Measurements from ENCODE around the gene MVB12A. TPM values are rescaled to one million over a fixed set of nuclear protein-coding genes. Genes with fewer than 3 reads are reported as not detected.

Gene MVB12A
- total RNA-seq, 6 donors from 2014 or later = 25.1 to 55.2 (median 49.1) TPM

DNA sequence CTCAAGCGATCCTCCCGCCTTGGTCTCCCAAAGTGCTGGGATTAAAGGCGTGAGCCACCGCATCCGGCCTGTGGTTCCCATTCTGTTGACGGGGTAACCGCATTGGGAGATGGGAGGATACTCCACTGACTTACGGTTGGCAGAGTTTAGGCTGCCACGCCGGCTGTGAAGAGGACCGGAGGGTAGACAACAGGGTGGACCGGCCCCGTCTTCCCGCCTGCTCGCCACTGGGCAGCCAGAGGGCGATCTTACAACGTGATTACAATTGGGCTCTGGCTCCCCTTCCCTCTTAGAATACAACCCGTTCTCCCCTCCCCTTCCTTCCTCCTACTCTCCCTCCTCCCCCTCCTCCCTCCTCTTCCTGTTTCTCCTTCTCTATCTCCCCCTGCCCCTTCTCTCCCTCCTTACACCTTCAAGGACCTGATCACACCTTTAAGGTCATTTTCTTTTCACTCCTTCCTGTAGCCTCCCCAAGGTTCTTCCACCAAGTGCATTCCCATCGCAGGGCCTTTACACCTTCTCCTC, 24.9 kb upstream of the MVB12A start:
- peak overlapping the region in 2 of 4 donors; percentile 22 to 49 for H3K27ac ChIP-seq
- 20 to 22% methylated on average over 17 to 18 of the region's 19 CpGs for WGBS, 2 donors
- H3K9me3 ChIP-seq = no peaks in the 10 kb centered on the region
- peaks cover 0 to 8% (median 1%) of the 10 kb centered on the region in 4 donors for H3K27me3 ChIP-seq
- peaks cover 0 to 4% (median 1%) of the 10 kb centered on the region in 4 donors for H3K36me3 ChIP-seq
- no peak for TF ChIP-seq POLR2A (IDR thresholded peaks at IDR 0.05)
- TF ChIP-seq, protein P1, sequence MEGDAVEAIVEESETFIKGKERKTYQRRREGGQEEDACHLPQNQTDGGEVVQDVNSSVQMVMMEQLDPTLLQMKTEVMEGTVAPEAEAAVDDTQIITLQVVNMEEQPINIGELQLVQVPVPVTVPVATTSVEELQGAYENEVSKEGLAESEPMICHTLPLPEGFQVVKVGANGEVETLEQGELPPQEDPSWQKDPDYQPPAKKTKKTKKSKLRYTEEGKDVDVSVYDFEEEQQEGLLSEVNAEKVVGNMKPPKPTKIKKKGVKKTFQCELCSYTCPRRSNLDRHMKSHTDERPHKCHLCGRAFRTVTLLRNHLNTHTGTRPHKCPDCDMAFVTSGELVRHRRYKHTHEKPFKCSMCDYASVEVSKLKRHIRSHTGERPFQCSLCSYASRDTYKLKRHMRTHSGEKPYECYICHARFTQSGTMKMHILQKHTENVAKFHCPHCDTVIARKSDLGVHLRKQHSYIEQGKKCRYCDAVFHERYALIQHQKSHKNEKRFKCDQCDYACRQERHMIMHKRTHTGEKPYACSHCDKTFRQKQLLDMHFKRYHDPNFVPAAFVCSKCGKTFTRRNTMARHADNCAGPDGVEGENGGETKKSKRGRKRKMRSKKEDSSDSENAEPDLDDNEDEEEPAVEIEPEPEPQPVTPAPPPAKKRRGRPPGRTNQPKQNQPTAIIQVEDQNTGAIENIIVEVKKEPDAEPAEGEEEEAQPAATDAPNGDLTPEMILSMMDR (IDR thresholded peaks at IDR 0.05) = peak; percentile 54 to 84 (median 68)
- peaks cover 15 to 33% (median 26%) of the 10 kb centered on the region in 4 donors for H3K4me1 ChIP-seq
- ATAC-seq (ENCODE audit: low FRiP score in 2 of 2) (peak in 1 of 2 donors; percentile 75), DNase-seq (peak; percentile 56 to 87)
- H3K4me3 ChIP-seq = no peak overlapping the region

DNA sequence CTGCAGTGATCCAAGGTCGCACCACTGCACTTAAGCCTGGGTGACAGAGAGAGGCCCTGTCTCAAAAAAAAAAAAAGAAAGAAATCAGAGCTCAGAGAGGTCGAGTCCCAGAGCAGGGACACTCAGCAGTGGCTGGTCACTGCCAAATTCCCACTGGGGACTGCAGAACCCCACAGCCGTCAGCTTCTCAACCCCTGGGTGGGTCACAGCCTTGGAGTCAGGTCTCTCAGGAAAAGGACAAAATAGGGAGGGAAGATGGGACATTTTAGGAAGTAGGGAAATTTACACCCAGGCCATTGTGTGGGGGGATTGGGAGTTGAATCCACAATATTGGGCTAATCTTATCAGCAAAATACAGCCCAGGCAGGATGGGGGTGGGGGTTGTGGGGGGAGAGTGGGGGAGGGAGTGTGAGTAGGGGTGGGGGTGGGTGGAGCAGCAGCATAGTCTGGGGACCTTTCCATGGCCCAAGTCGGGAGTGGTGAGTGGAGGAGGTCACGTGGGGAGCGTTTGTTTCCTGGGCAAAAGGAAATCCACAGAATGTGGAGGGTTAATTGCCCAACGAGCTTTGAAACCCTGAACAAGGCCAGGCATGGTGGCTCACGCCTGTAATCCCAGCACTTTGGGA, 20.8 kb upstream of the MVB12A start:
- 49 to 51% methylated on average over 8 of the region's 8 CpGs for WGBS, 2 donors
- Histone ChIP-seq H3K27ac (peak overlapping the region in 2 of 4 donors; percentile 40 to 42), H3K9me3 (no peaks in the 10 kb centered on the region), H3K36me3 (peaks cover 0 to 9% (median 1%) of the 10 kb centered on the region in 4 donors), H3K27me3 (peaks cover 0 to 1% (median 0%) of the 10 kb centered on the region in 4 donors), H3K4me1 (peaks cover 17 to 30% (median 19%) of the 10 kb centered on the region in 4 donors), H3K4me3 (no peak overlapping the region)
- ATAC-seq (ENCODE audit: low FRiP score in 2 of 2) (no peak), DNase-seq (no peak)
- no peak for TF ChIP-seq POLR2A (IDR thresholded peaks at IDR 0.05)
- TF ChIP-seq, protein P1 (IDR thresholded peaks at IDR 0.05) = no peak
- no peak for TF ChIP-seq POLR2AphosphoS5 (IDR thresholded peaks at IDR 0.05)
- TF ChIP-seq EP300 (IDR thresholded peaks at IDR 0.05) = no peak

DNA sequence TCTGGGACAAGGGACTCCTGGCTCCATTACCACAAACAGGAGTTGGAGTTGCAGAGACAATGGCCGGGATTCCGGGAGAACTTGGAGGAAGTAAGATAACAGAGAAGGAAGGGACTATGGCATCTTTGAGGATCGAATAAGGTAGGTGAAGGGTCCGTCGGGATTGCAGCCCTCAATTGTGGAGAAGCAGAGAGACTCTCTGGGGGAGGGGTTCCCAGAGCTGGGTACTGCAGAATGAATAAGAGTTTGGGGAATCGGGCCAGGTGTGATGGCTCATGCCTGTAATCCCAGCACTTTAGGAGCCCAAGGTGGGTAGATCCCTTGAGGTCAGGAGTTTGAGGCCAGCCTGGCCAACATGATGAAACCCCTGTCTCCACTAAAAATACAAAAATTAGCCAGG, 18.2 kb upstream of the MVB12A start:
- Histone ChIP-seq H3K27me3 (no peaks in the 10 kb centered on the region), H3K4me3 (no peak overlapping the region), H3K36me3 (peaks cover 0 to 9% (median 1%) of the 10 kb centered on the region in 4 donors), H3K27ac (peak overlapping the region in 2 of 4 donors; percentile 30 to 32), H3K9me3 (no peaks in the 10 kb centered on the region), H3K4me1 (peaks cover 25 to 44% (median 32%) of the 10 kb centered on the region in 4 donors)
- 67 to 70% methylated on average over 6 of the region's 6 CpGs for WGBS, 2 donors
- TF ChIP-seq POLR2AphosphoS5 (IDR thresholded peaks at IDR 0.05) (no peak), POLR2A (IDR thresholded peaks at IDR 0.05) (no peak), EP300 (IDR thresholded peaks at IDR 0.05) (no peak)
- TF ChIP-seq, protein P1 (IDR thresholded peaks at IDR 0.05) = no peak
- DNase-seq = no peak
- no peak for ATAC-seq (ENCODE audit: low FRiP score in 2 of 2)

DNA sequence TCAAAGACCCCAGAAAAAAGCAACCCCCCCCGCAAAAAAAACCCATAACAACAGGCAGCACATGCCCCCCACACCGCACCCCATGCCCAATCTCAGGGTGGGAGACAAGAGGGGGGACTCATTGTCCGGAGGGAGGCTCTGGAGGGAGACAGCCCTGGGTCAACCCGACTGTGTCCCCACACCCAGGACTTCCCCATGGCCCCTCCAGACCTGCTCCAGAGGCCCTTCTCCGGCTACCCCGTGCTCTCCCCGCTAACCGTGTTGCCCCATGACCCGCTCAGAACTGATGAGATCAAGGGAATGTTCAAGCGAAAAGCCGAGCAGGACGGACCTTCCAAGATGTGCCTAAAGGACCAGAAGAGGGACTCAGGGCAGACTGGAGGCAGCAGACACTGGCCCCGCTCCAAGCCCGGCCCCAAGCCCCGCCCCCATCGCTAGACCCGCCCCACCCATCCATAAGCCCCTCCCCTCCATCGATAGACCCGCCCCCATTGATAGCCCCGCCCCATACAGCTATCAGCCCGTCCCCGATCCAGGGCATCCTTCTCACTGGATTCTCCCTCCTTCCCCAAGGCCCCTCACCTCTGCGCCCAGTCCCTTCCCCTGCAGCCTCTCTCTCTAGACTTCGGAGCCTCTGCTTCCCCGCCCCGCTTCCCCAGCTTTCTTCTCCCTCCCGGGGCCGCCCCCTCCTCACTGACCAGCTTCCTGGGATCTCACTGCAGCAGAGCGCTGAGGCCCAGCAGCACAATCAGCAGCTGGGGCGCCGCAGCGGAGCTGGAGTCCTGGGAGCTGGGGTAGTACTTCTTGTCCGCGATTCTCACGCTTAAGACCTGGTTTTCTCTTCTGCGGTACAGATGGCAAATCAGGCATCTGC, 16.6 kb upstream of the MVB12A start:
- H3K27me3 ChIP-seq = no peaks in the 10 kb centered on the region
- DNase-seq (peak; percentile 36 to 85), ATAC-seq (ENCODE audit: low FRiP score in 2 of 2) (peak in 1 of 2 donors; percentile 45)
- TF ChIP-seq, protein P1 (IDR thresholded peaks at IDR 0.05) = no peak
- no peak for TF ChIP-seq EP300 (IDR thresholded peaks at IDR 0.05)
- TF ChIP-seq POLR2A (IDR thresholded peaks at IDR 0.05) = no peak
- no peak for TF ChIP-seq POLR2AphosphoS5 (IDR thresholded peaks at IDR 0.05)
- H3K27ac ChIP-seq = peak overlapping the region; percentile 22 to 94 (median 90)
- H3K9me3 ChIP-seq = no peaks in the 10 kb centered on the region
- H3K4me3 ChIP-seq = peak overlapping the region in 3 of 4 donors; percentile 42 to 70 (median 47)
- peaks cover 36 to 52% (median 39%) of the 10 kb centered on the region in 4 donors for H3K4me1 ChIP-seq
- 39 to 52% methylated on average over 19 to 30 of the region's 36 CpGs for WGBS, 2 donors
- peaks cover 0 to 9% (median 1%) of the 10 kb centered on the region in 4 donors for H3K36me3 ChIP-seq
